ENCODE data around the gene TLE4. TPM values are rescaled to one million over a fixed set of nuclear protein-coding genes. Genes with fewer than 3 reads are reported as not detected.
A peak's percentile ranks its signal among the peaks of the same experiment; 100 is the strongest.

The TLE4 gene
- total and polyA plus RNA-seq, 2 donors from 2014 or later: 5.5 to 35.7 TPM

DNA sequence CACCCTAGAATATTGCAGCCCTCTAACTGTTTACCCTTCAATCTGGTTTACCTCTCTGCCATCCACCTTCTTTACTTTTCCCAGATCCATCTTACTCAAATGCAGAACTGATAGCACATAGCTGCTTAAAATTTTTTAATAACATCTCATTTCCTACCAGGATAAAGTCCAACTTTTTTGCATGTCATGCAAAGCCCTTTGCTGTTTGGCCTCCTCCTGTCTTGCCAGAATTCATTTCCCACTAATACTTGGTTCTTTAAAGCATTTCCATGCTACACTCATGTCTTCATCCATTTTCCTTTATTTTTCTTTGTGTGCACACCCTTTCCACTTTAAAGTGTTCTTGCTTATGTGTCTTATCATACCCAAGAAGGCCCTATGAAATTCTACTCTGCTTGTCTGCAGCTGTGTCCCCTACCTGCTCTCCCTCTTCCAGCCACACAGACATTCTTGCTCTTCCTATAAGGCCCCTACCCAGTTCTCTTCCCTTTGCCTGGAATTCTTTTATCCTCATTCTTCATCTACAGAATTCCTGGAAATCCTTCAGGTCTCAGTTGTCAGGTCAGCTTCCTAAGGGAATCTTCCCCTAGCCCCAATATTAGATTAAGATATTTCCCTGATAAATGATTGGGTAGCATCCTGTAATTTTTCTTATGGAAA, 50.3 kb downstream of the TLE4 start:
- Histone ChIP-seq H3K4me3 (ENCODE audit: low read length in 3 of 3) (no peak overlapping the region), H3K9me3 (ENCODE audit: control insufficient read depth in 2 of 3, insufficient read depth in 1 of 3, low read length in 3 of 3) (no peaks in the 10 kb centered on the region), H3K9ac (ENCODE audit: low read length in 3 of 3) (no peak overlapping the region), H3K36me3 (ENCODE audit: control insufficient read depth in 2 of 3, insufficient read depth in 3 of 3, low read length in 3 of 3) (no peaks in the 10 kb centered on the region), H3K4me1 (ENCODE audit: control insufficient read depth in 2 of 3, insufficient read depth in 2 of 3, low read depth in 1 of 3, low read length in 3 of 3) (no peaks in the 10 kb centered on the region), H3K27ac (ENCODE audit: low read depth in 2 of 2, low read length in 2 of 2) (no peak overlapping the region), H3K27me3 (ENCODE audit: control insufficient read depth, insufficient read depth, low read length) (no peaks in the 10 kb centered on the region)
- TF ChIP-seq CTCF (IDR thresholded peaks at IDR 0.05; ENCODE audit: borderline replicate concordance, extremely low read depth, insufficient read depth): no peak
- intact Hi-C loops (cut with DNase I): no loop called here
- DNase-seq (no peak), FAIRE-seq (no peak)

- Histone ChIP-seq H3K4me1 (ENCODE audit: control insufficient read depth in 2 of 3, insufficient read depth in 2 of 3, low read depth in 1 of 3, low read length in 3 of 3) (no peaks in the 10 kb centered on the region), H3K9me3 (ENCODE audit: control insufficient read depth in 2 of 3, insufficient read depth in 1 of 3, low read length in 3 of 3) (no peaks in the 10 kb centered on the region), H3K27me3 (ENCODE audit: control insufficient read depth, insufficient read depth, low read length) (no peaks in the 10 kb centered on the region), H3K36me3 (ENCODE audit: control insufficient read depth in 2 of 3, insufficient read depth in 3 of 3, low read length in 3 of 3) (no peaks in the 10 kb centered on the region), H3K4me3 (ENCODE audit: low read length in 3 of 3) (no peak overlapping the region), H3K9ac (ENCODE audit: low read length in 3 of 3) (no peak overlapping the region), H3K27ac (ENCODE audit: low read depth in 2 of 2, low read length in 2 of 2) (no peak overlapping the region)
- intact Hi-C loops (cut with DNase I): no loop called here
- TF ChIP-seq CTCF (IDR thresholded peaks at IDR 0.05; ENCODE audit: borderline replicate concordance, extremely low read depth, insufficient read depth): no peak
- DNase-seq (peak in 4 of 5 donors; percentile 28 to 52 (median 45)), FAIRE-seq (no peak)
Measured at GRCh38 chr9:79623799-79624721, 52.3 kb downstream of the TLE4 start.

- no peaks in the 10 kb centered on the region for H3K9me3 ChIP-seq (ENCODE audit: control insufficient read depth in 2 of 3, insufficient read depth in 1 of 3, low read length in 3 of 3)
- H3K4me3 ChIP-seq (ENCODE audit: low read length in 3 of 3): no peak overlapping the region
- H3K9ac ChIP-seq (ENCODE audit: low read length in 3 of 3): no peak overlapping the region
- H3K27ac ChIP-seq (ENCODE audit: low read depth in 2 of 2, low read length in 2 of 2): no peak overlapping the region
- no peak for DNase-seq
- no peaks in the 10 kb centered on the region for H3K4me1 ChIP-seq (ENCODE audit: control insufficient read depth in 2 of 3, insufficient read depth in 2 of 3, low read depth in 1 of 3, low read length in 3 of 3)
- no peaks in the 10 kb centered on the region for H3K27me3 ChIP-seq (ENCODE audit: control insufficient read depth, insufficient read depth, low read length)
- no peaks in the 10 kb centered on the region for H3K36me3 ChIP-seq (ENCODE audit: control insufficient read depth in 2 of 3, insufficient read depth in 3 of 3, low read length in 3 of 3)
- FAIRE-seq: no peak
- no peak for TF ChIP-seq CTCF (IDR thresholded peaks at IDR 0.05; ENCODE audit: borderline replicate concordance, extremely low read depth, insufficient read depth)
- intact Hi-C loops (cut with DNase I): no loop called here
Measured at GRCh38 chr9:79629721-79630120, 58.0 kb downstream of the TLE4 start.
